Fibroblast of skin of abdomen (primary cell): Measurements from ENCODE around the gene DTNA.
A peak's percentile ranks its signal among the peaks of the same experiment; 100 is the strongest.

ENCODE experiments used
- DNase-seq: peaks from one replicate; pipeline ENCODE4 v3.0.0-alpha.2; 2013

Gene DTNA

DNA sequence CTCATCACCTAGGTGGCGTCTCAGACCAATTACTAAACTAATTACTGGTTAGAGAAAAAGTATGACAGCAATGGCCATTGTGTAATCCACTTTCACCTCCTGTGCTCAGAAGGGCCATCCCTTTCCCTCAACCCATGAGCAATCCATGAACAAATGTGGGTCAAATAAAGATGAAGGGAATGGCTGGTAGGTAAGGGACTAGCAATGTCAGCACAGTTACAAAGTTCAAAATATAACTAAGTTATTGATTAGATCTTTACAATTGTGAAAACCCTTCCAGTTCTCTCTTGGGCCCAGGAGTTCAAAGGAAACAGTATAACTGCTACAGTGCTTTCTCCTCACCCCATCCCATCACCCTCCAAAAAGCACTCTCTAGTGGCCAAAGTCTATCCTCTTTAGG, 98.3 kb downstream of the DTNA start:
- DNase-seq = no peak

DNA sequence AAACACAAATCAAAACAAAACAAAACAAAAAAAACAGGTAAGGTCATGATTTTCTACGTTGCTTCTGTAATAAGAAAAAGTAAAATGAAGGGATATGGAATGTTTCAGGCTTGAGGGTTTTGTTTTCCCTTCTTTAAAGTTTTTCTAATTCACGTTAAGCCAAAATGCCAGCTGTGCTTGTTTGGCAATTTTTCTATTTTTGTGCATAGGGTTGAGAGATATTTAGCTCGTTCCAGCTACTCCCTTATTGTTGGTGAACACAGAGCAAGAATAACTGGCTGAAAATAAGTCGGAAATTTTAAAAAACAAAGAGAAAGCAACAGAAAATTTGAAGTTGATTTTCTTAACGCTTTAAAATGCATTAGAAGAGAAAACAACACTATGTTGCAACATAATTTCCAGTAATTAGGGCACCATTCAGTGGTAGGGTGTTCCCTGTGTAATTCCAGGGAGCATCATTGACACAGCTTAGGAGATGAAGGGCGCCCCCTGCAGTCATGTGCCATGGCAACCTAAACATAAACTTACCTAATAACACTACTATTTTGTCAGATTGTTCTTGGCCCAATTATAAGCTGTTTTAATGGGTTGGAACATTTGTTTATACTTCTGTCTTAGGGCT, 99.5 kb downstream of the DTNA start:
- peak; percentile 28 for DNase-seq

DNA sequence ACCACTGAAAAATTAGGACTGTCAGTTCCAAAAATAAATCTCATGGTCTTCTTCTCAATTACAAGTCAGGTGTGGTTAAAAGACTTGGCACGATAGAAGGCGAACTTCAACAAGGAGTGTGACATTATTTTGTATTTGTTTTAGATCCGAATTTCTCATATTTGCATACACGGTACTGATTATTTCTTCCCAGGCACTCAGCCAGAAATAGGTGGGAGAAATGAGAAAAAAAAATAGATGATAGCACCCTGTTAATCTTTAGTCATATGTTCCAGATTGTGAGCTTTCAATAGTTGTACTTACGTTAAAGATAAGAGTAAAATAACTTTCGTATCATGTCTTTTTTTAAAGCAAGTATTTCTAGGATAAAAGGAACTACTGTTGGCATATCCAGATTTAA, 106.1 kb downstream of the DTNA start:
- no peak for DNase-seq

DNA sequence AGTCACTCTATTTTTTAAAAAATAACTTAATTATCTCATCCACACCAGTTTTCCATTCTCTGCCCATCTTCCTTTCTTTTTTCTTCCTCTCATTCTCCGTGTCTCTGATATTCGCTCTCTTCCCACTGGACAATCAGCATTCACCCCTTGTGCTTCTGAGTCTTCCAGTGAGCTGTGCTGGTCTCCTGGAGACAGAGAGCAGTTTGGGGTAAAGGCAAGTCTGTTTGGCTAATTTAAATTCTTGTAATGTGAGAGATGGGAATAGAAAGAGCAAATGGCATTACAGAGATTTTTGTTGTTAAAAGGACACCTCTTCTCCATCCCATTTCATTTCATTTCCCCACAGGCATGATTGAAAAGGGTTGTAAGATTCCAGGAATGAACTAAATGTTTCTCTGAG, 107.5 kb downstream of the DTNA start:
- no peak for DNase-seq

DNA sequence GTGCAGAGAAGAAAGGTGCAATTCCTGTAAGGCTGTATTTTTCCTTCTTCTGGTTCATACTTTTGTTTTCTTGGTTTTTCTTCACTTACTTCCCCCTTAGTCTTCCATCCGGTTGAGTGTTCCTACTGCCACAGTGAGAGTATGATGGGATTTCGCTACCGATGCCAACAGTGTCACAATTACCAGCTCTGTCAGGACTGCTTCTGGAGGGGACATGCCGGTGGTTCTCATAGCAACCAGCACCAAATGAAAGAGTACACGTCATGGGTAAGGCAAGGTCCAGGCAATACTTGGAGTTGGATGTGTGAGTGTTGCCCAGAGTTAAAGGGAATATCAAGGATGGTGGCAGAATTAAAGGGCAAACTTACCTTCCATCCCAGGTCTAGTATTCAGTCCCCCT, 108.0 kb downstream of the DTNA start:
- no peak for DNase-seq

DNA sequence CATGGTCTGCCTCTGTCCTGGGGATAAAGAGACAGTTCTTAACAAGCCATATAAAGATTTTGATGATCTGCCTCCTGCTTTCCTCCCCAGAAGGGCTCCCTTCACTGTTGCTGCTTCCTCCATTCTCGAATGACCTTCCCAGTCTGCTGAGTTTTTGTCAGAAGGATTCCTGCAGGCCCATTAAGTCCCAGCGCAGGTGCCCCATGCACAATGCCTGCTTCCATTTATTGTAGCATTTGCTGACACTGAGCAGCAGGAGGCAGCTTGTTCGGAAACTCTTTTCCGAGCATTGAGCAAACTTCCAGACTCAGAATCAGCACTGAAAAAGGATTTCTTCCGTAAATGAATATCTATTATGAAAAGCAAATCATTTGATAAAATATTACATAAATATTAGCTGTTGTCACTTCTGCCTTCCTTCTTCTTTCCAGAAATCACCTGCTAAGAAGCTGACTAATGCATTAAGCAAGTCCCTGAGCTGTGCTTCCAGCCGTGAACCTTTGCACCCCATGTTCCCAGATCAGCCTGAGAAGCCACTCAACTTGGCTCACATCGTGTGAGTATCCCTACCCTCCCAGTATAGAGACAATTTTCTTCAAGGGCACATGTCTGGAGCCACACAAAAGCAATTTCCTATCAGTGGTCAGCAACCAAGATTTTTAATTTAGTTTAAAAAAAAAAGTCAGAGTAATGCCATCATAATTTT, 110.4 kb downstream of the DTNA start:
- no peak for DNase-seq

DNA sequence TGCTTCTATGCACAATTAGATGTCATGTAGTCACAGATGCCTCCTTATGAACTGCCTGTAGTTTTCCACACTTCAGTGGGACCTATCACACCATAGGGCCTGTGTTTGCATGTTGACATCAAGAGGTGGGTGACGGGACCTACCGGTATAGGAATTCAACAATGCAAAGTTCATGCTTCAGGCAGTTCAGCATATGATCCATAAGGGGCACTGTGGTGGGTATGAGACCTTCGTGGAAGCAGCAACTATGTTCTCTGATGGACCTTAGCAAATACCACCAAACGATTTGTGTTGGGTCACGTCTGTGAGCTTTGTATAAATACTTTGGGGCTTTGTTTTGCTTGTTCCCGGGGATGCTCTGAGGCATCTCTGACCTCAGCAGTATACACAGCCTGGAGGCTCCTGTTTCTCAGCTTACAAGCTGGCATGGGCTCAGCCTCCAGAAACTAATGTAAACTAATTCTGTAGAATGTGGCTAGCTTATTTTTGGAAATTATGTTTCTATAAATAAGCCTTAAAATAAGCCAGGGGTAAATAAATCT, 111.6 kb downstream of the DTNA start:
- DNase-seq = no peak

DNA sequence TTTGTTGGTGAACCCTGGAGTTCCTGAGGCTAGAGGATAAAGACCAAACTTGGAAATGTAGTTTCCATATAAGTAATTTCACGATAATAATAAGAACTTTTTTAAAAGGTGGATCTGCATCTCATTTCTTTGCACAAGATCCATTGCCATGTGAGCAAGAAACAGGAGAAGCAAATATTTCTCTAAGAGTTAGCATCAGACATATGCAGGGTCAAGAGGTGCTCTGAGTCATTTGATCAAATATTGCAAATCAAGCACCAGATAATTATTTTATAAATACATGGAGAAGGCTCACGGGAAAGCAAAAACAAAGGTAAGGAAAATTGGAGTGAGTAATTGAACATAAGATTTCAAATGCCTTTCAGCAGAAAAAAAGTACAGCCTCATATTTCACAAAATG, 118.0 kb downstream of the DTNA start:
- no peak for DNase-seq

DNA sequence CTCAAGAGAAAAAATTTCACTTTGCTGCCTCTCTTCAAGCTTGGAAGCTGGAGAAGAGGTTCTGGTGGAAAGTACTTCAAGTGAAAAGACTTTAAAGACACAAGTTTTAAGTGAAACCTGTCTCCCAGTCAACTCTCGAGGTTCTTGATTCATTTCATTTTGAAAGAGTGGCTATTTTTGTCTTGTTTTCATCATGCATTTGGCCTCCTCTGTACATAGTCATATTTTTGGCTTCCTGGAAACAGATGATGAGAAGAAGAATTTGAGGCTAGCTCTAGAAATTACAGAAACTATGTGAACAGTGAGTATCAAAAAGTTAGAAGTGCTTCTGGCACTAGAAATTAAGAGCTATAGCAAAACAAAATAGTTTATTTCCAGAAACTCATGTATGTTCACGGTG, 124.8 kb downstream of the DTNA start:
- peak; percentile 14 for DNase-seq

DNA sequence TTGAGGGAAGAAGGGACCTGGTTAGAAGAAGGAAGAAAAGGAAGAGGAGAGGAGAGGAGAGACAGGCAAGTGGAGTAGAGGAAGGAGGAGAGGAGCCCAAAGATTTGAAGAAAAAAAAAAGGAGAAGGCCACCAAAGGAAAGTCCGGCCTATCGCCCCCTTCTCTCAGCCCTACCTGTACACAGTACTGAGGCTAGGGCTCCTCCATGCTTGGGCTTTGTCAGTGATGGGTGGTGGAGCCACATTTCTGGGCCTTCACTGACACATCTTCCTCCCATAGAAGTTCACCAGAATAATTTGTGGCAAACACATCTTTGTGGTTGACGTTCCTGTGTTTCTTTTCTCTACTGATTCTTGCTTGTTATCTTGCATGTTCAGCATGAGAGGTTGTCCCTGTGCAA, 125.4 kb downstream of the DTNA start:
- no peak for DNase-seq

DNA sequence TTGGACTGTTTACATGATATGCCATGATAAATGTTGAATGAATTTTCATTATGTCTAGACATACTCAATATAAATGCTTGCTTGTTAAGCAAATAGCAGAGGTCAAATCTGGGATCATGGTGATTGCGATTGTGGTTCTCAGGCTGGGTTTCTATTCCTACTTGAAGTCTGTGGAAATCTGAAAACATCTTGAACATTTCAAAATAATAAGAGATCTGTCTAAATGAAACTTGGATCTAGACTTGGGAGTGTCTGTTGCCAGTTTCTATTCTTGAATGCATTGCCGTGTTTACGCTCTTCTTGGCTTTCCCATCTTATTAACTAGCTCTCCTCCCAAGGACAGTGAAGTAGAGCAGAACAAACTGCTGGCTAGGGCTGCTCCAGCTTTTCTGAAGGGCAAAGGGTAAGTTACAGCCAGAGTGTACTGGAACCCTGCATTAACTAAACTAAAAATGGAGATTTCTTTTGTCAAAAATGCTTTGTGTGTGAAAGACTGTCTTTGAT, 127.7 kb downstream of the DTNA start:
- no peak for DNase-seq

DNA sequence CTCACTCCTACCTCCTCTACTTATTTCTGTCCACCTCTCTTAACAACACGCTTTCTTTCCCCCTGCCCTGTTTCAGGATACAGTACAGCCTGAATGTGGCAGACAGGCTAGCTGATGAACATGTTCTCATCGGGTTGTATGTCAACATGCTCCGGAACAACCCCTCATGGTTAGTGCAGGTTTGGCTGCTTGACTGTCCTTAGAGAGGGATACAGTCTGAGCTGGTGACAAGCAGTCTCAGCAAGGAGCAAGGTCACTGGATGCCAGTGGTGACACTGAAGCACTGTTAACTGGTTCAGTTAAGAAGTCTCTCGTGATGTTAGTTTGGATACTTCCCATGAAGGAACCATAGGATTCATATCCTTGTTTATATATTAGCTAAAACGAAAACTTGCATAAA, 128.6 kb downstream of the DTNA start:
- no peak for DNase-seq

DNA sequence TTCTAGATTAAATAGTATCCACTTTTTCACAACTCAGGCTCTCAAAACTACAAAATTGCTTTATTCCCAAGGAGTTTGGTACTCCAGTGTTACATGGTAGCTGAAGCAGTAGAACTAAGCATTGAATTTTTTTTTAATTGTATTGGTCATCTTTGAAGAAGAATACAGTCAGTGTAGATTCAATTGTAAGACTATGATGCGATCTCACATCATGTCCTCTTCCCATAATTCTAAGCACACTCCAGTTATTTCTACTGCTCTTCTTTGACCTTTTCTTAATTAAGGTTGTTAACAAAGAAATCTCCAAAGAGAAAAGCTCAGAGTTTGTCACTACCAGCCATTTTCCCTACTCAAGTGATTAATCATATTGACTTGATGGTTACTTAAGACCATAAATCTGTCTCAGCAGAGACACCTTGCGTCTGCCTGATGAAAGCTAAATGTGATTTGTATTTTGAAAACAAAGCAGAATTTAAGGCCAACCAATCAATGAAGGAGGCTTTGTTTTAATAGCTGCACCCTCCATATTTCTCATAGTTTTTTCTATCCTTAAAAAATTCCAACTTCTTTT, 130.2 kb downstream of the DTNA start:
- DNase-seq = no peak

DNA sequence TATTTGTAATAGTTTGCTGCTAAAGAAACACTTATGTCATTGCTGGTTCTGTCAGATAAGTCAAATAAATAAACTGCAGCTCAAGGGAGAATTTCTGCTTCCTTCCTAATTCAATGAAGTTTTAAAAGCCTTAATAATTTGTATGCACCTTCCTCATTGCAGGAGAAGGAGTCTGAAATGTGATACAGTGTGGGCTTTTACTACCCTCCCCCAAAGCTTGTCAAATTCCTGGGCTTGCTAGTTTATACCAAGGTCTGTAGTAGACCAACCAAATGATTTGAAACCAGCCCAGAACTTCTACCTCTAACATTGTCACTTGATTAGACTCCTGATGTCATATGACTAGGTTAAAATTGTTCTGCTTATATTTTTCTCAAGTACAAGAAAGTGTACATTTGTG, 131.8 kb downstream of the DTNA start:
- DNase-seq = no peak

DNA sequence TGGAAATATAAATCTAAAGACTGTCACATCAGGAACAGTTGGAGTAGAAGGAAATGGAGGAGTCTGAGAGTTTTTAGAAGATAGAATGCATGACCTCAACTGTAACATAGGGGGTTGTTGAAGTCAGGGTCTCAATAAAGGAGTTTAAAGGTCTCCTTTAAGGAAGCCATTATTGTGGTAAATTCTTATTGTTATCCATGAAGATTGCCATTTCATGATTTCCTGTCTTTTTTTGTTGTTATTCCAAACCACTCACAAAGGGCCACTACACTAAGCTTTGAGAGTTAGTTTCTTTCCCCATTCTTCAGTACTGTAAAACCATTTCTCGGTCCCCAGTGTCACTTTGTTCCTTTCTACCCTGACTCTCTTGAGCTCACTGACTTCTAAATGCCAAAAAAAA, 134.0 kb downstream of the DTNA start:
- no peak for DNase-seq

DNA sequence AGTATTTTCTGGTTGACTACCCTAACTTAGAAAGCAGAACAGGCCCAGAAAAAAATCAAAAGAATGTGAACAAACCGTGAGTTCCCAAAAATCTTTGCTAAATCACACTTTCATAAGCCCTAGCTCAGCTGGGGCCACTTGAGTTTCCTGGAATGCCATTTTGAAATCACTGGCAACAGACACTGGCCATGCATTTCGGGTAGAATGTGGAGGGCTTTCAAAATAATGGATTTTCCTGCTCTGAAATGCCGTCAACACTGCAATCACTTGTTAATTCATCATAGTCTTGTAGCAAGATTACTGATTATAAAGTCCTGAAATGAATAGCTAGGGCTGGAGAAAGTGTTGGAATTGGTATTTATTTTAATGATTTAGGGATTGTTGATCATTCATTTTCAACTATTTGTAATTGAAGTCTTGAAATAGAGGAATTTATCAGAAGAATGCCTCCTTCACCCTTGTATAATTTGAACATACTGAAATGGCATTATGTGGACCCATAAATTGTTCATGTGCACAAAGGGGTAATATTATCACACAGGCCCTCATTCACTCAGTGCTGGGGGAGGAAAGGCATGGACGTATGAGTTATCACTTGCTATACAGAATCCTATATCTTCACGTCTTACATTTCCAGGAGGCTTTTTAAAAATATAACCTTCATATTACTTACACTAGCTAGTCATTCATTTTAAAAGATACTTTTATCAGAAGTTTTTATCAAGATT, 134.8 kb downstream of the DTNA start:
- no peak for DNase-seq

DNA sequence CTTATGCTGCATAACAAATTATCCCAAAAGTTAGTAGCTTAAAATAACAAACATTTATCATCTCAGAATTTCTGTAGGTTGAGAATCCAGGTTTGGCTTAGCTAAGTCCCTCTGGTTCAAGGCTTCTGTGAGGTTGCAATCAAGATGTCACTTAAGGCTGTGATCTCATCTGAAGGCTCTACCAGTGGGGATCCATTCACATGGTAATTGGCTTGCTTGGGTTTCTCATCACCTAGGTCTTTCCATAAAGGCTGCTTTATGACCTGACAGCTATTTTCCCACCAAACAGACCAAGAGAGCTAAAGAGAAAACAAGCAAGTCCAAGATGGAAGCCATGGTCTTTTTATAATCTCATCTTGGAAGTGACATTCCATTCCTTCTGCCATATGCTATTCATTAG, 137.3 kb downstream of the DTNA start:
- DNase-seq = no peak

DNA sequence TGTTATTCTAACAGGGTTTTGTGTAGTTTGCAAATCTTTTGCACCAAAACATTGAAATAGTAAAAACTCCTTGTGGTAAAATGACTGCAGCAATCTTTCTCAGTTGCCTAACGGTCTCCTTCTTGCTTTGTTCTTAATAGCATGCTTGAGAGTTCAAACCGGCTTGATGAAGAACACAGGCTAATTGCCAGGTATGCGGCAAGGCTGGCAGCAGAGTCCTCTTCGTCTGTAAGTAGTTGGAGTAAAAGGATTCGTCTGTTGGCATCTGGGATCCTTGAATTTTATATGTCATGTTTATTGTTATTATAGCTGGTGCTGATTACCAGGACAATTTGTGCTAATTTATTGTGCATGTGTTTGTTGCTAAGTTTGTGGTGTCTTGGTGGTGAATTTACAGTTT, 138.1 kb downstream of the DTNA start:
- no peak for DNase-seq

DNA sequence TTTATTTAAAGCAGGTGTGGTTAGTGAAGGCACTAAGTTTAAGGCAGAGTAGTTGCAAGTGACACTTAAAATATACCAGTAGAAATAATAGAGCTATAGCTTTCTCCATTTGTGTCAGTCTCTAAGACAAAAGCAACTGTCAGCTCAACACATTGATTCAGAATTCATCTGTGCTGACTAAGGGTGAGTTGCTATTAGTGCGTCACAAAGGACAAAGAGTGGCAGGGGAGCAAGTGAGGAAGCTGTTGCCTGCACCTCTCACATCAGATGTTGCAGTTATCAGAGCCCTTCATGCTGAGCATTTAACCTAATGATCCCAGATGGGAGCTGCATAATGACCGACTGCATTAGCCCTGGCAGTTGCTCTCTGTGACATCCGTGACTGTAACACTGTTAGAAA, 138.6 kb downstream of the DTNA start:
- DNase-seq = peak; percentile 21

DNA sequence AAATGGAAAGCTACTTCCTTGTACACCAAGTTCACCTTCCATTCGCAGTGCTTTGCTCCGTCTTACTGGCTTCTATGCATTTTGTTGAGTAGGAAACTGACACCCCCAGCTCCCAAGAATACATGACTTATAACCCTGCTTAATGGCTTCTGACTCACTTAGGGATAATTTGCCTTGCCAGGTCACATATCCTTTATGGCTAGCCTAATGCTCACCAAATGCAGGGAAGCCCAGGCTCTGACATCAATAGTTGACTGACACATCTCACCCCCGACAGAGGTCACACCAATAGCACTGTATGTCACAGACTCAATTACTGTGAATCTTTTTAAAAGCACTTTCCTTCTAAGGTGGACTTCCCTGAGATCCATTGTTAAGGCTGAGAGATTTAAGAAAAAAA, 147.2 kb downstream of the DTNA start:
- DNase-seq = no peak

DNA sequence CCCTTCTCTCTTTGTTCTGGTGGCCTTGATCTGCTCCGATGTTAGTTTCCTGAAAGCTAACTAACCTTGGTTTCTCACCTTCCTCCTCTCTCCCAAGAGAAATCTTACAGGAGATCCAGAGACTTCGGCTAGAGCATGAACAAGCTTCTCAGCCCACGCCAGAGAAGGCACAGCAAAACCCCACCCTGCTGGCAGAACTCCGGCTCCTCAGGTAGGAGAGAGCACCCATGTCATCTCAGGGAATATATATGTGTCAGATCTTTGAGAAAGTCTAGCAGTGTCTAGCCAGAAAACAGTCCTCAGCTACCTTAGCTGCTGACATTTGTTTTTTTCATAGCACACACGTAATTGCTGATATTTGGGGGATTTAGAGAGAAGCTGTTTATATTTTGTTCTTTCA, 148.1 kb downstream of the DTNA start:
- no peak for DNase-seq

DNA sequence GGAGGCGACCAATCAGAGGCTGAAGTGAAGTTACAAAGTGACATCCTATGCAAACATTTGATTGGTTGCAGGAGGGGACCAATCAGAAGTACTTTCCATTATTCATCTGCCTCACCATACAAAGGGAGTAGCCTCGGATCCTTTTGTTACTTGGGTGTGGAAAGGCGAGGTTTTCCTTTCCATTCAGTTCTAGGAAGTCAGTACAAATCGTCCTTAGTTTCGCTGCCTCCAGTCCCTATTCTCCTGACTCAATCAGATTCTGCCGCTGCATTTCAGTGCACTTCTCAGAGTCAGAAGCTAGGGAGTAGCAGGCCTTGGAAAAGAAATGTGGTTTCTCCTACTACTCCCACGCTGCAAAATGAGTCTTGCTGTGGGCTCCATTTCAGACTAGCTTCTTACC, 149.4 kb downstream of the DTNA start:
- no peak for DNase-seq

DNA sequence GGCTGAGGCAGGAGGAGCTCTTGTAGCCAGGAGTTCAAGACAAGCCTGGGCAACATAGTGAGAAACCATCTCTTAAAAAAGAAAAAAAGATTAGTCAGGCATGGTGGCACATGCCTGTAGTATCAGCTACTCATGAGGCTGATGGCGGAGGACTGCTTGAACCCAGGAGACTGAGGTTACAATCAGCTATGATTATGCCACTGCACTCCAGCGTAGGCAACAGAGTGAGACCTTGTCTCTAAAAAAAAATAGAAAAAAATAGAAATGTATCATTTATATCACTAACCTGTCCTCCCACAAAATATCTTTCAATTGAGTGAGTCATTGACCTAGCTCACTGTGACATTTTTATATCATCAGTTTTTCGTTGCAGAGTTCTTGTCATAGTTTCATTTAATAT, 152.5 kb downstream of the DTNA start:
- DNase-seq = no peak
